Measurements from ENCODE around the gene KISS1.

The KISS1 gene, protein sequence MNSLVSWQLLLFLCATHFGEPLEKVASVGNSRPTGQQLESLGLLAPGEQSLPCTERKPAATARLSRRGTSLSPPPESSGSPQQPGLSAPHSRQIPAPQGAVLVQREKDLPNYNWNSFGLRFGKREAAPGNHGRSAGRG

GRCh38 chr1:204196068-204196795 lies at the start of gene KISS1:
KISS1 (minus strand) TSS chr1:204196491; CDS start chr1:204192876, 3,615 bp downstream.
- no peak for TF ChIP-seq EGR1 (IDR thresholded peaks at IDR 0.05)
- TF ChIP-seq CREB1 (IDR thresholded peaks at IDR 0.05; ENCODE audit: low read depth): no peak
- no peak for TF ChIP-seq ZBTB7A (IDR thresholded peaks at IDR 0.05; ENCODE audit: low read depth)
- no peak for TF ChIP-seq NFIC (IDR thresholded peaks at IDR 0.05)
- no peak for TF ChIP-seq RAD21 (IDR thresholded peaks at IDR 0.05; ENCODE audit: low read depth)
- TF ChIP-seq CEBPB (IDR thresholded peaks at IDR 0.05): no peak
- no peak for TF ChIP-seq MAX (IDR thresholded peaks at IDR 0.05)
- TF ChIP-seq, protein P1, sequence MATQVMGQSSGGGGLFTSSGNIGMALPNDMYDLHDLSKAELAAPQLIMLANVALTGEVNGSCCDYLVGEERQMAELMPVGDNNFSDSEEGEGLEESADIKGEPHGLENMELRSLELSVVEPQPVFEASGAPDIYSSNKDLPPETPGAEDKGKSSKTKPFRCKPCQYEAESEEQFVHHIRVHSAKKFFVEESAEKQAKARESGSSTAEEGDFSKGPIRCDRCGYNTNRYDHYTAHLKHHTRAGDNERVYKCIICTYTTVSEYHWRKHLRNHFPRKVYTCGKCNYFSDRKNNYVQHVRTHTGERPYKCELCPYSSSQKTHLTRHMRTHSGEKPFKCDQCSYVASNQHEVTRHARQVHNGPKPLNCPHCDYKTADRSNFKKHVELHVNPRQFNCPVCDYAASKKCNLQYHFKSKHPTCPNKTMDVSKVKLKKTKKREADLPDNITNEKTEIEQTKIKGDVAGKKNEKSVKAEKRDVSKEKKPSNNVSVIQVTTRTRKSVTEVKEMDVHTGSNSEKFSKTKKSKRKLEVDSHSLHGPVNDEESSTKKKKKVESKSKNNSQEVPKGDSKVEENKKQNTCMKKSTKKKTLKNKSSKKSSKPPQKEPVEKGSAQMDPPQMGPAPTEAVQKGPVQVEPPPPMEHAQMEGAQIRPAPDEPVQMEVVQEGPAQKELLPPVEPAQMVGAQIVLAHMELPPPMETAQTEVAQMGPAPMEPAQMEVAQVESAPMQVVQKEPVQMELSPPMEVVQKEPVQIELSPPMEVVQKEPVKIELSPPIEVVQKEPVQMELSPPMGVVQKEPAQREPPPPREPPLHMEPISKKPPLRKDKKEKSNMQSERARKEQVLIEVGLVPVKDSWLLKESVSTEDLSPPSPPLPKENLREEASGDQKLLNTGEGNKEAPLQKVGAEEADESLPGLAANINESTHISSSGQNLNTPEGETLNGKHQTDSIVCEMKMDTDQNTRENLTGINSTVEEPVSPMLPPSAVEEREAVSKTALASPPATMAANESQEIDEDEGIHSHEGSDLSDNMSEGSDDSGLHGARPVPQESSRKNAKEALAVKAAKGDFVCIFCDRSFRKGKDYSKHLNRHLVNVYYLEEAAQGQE (IDR thresholded peaks at IDR 0.05; ENCODE audit: low read depth): no peak
- no peak for TF ChIP-seq TCF12 (IDR thresholded peaks at IDR 0.05; ENCODE audit: low read depth)
- TF ChIP-seq EP300 (IDR thresholded peaks at IDR 0.05; ENCODE audit: borderline replicate concordance): no peak

DNA sequence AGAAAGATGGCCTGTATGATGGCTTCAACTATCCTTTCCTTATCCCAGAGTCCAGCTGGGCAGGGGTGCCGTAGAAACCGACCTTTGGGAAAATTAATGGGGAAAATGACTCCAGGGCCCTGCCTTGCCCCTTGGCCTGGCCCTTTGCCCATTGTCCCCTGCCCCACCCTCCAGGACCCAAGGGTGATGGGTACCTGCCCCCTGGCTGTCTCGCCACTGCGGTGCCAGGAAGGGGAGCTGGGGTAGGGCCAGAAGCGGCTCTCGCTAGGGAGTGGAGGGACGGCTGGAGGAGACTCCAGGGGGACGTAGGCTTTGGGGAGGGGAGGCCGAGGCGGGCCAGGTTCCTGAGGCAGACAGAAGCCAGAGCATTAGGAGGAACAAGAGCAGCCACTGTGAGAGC lies 46.6 kb upstream of the KISS1 start:
- TF ChIP-seq FOXM1 (IDR thresholded peaks at IDR 0.05; ENCODE audit: borderline replicate concordance, low read depth): no peak
- TF ChIP-seq TEAD4 (IDR thresholded peaks at IDR 0.05): no peak
- TF ChIP-seq CEBPB (IDR thresholded peaks at IDR 0.05): no peak
- no peak for TF ChIP-seq YY1 (IDR thresholded peaks at IDR 0.05; ENCODE audit: low read depth)
- TF ChIP-seq ZBTB7A (IDR thresholded peaks at IDR 0.05; ENCODE audit: low read depth): no peak
- no peak for TF ChIP-seq MAX (IDR thresholded peaks at IDR 0.05)
- no peak for TF ChIP-seq TAF1 (IDR thresholded peaks at IDR 0.05; ENCODE audit: low read depth)
- TF ChIP-seq NFIC (IDR thresholded peaks at IDR 0.05): no peak
- TF ChIP-seq TCF12 (IDR thresholded peaks at IDR 0.05; ENCODE audit: low read depth): no peak
- TF ChIP-seq CREB1 (IDR thresholded peaks at IDR 0.05; ENCODE audit: low read depth): no peak
- no peak for TF ChIP-seq RAD21 (IDR thresholded peaks at IDR 0.05; ENCODE audit: low read depth)
- no peak for TF ChIP-seq EP300 (IDR thresholded peaks at IDR 0.05; ENCODE audit: borderline replicate concordance)
- no peak for TF ChIP-seq EGR1 (IDR thresholded peaks at IDR 0.05)
- TF ChIP-seq, protein P2, sequence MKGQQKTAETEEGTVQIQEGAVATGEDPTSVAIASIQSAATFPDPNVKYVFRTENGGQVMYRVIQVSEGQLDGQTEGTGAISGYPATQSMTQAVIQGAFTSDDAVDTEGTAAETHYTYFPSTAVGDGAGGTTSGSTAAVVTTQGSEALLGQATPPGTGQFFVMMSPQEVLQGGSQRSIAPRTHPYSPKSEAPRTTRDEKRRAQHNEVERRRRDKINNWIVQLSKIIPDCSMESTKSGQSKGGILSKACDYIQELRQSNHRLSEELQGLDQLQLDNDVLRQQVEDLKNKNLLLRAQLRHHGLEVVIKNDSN (IDR thresholded peaks at IDR 0.05): no peak
- TF ChIP-seq, protein P1 (IDR thresholded peaks at IDR 0.05; ENCODE audit: low read depth): no peak

GRCh38 chr1:204241914-204242313 lies 45.6 kb upstream of the KISS1 start:
- TF ChIP-seq EGR1 (IDR thresholded peaks at IDR 0.05) (no peak), TAF1 (IDR thresholded peaks at IDR 0.05; ENCODE audit: low read depth) (no peak), TEAD4 (IDR thresholded peaks at IDR 0.05) (no peak), CEBPB (IDR thresholded peaks at IDR 0.05) (no peak), MAX (IDR thresholded peaks at IDR 0.05) (no peak), TCF12 (IDR thresholded peaks at IDR 0.05; ENCODE audit: low read depth) (no peak), EP300 (IDR thresholded peaks at IDR 0.05; ENCODE audit: borderline replicate concordance) (no peak), FOXM1 (IDR thresholded peaks at IDR 0.05; ENCODE audit: borderline replicate concordance, low read depth) (no peak), YY1 (IDR thresholded peaks at IDR 0.05; ENCODE audit: low read depth) (no peak), NFIC (IDR thresholded peaks at IDR 0.05) (no peak), CREB1 (IDR thresholded peaks at IDR 0.05; ENCODE audit: low read depth) (no peak), ZBTB7A (IDR thresholded peaks at IDR 0.05; ENCODE audit: low read depth) (no peak), RAD21 (IDR thresholded peaks at IDR 0.05; ENCODE audit: low read depth) (no peak)
- TF ChIP-seq, protein P1 (IDR thresholded peaks at IDR 0.05; ENCODE audit: low read depth): no peak
- TF ChIP-seq, protein P2 (IDR thresholded peaks at IDR 0.05): no peak
